HepG2 (cell line): ENCODE measurements around the gene EVC.
"Not testable (repeated sequence)": the region's sequence is repeated elsewhere in the genome, so short reads cannot be mapped to it uniquely, and the experiment has no call there.

Source experiments
- ELF3 ChIP-seq: IDR thresholded peaks from 2 replicates; pipeline ENCODE4 v1.6.1; 2016; ENCODE audit warnings: missing genetic modification reagents, missing compliant biosample characterization
- MIER2 ChIP-seq: IDR thresholded peaks from 2 replicates; pipeline ENCODE4 v1.6.1; 2016; ENCODE audit warnings: missing biosample characterization, missing genetic modification reagents
- NR3C1 ChIP-seq: sonication (generic); formaldehyde crosslinking; IDR thresholded peaks from 2 replicates; pipeline ENCODE4 v1.4.0; 2020; ENCODE audit warnings: missing genetic modification reagents
- TGIF2 ChIP-seq: IDR thresholded peaks from 2 replicates; pipeline ENCODE4 v1.6.1; 2016; ENCODE audit warnings: control low read depth, missing compliant biosample characterization
- ZBTB33 ChIP-seq: sonication (generic); formaldehyde crosslinking; IDR thresholded peaks from 2 replicates; pipeline ENCODE4 v1.4.0; 2020; ENCODE audit warnings: missing genetic modification reagents

- TF ChIP-seq ZBTB33 (CRISPR knock-in tag); TGIF2 (CRISPR knock-in tag); ELF3; MIER2; NR3C1 (CRISPR knock-in tag): not testable (repeated sequence)
These were observed 126.5 kb downstream of the EVC start for GRCh38 chr4:5837483-5837882.
